Body of pancreas (tissue), 4 donors: ENCODE measurements around the gene SMARCAD1. TPM values are rescaled to one million over a fixed set of nuclear protein-coding genes. Genes with fewer than 3 reads are reported as not detected.

Source experiments
- ATAC-seq: fragments of 150-250 bp; one replicate; pipeline ENCODE4 v1.9.1; 2016
- DNase-seq, 4 donors: peaks; one replicate each; pipeline ENCODE4 v3.0.0-alpha.2; 2019
- H3K27ac ChIP-seq, 4 donors: fragments of 200-600 bp; sonication (generic); 1 replicate in 3 of 4; 2 replicates in 1 of 4; pipeline versions ENCODE4 v1.5.1 to v1.6.1; 2016 to 2019; ENCODE audit warnings: mild to moderate bottlenecking in 1 of 4, mixed read lengths in 1 of 4, moderate library complexity in 1 of 4
- H3K27me3 ChIP-seq, 2 donors: fragments of 200-600 bp; sonication (generic); one replicate each; pipeline ENCODE4 v1.6.0; 2016; ENCODE audit warnings: mild to moderate bottlenecking in 1 of 2
- H3K36me3 ChIP-seq, 2 donors: fragments of 200-600 bp; sonication (generic); replicated peaks in 1 of 2; 2 replicates each; pipeline ENCODE4 v1.5.1; 2016; ENCODE audit warnings: low read depth in 2 of 2; ENCODE audit not compliant: insufficient read depth in 1 of 2
- H3K4me1 ChIP-seq: fragments of 200-600 bp; sonication (generic); one replicate; pipeline ENCODE4 v1.6.0; 2016
- H3K4me3 ChIP-seq, 2 donors: fragments of 200-600 bp; sonication (generic); 1 replicate in 1 of 2; 2 replicates in 1 of 2; pipeline ENCODE4 v1.5.1; 2016 to 2019
- H3K9me3 ChIP-seq, 3 donors: fragments of 200-600 bp; sonication (generic); 1 replicate in 2 of 3; 2 replicates in 1 of 3; pipeline ENCODE4 v1.5.1; 2016
- POLR2A ChIP-seq, 3 donors: fragments of 450-650 bp; IDR thresholded peaks; one replicate each; pipeline ENCODE4 v1.6.1; 2016; ENCODE audit warnings: antibody characterized with exemption in 3 of 3, mild to moderate bottlenecking in 2 of 3
- WGBS, 2 donors: methylation state at CpG; one replicate each; pipeline ENCODE4 v1.1.5; 2017; 5-methylcytosine and 5-hydroxymethylcytosine counted together
- intact Hi-C: fragments of 100-400 bp; cut with DNase I; formaldehyde crosslinking; loops from one replicate; pipeline ENCODE4 v1.15.1; 2023
- total RNA-seq, 2 donors: library from RNA; depleted of rRNA; stranded (reverse); fragments of >200 nt; gene quantifications; one replicate each; pipeline ENCODE4 v1.1.0, GENCODE V29; 2016
- TF ChIP-seq, protein P1 (sequence below), 7 experiments: fragments of 450-650 bp in 4 of 7; fragments of 200-600 bp in 3 of 7; sonication (generic) in 3 of 7; IDR thresholded peaks; one replicate each; pipeline ENCODE4 v1.5.1; 2016 to 2019; ENCODE audit warnings: antibody characterized with exemption in 7 of 7

SMARCAD1 gene
- total RNA-seq, 2 donors from 2014 or later, result 12.7 to 16.5 TPM

GRCh38 chr4:94225449-94225848, 17.8 kb downstream of the SMARCAD1 start:
- Histone ChIP-seq H3K27ac (no peak overlapping the region), H3K36me3 (no peaks in the 10 kb centered on the region), H3K4me3 (no peak overlapping the region), H3K9me3 (no peaks in the 10 kb centered on the region), H3K4me1 (no peaks in the 10 kb centered on the region), H3K27me3 (no peaks in the 10 kb centered on the region)
- intact Hi-C loops, result no loop called here
- no peak for DNase-seq
- TF ChIP-seq, protein P1, sequence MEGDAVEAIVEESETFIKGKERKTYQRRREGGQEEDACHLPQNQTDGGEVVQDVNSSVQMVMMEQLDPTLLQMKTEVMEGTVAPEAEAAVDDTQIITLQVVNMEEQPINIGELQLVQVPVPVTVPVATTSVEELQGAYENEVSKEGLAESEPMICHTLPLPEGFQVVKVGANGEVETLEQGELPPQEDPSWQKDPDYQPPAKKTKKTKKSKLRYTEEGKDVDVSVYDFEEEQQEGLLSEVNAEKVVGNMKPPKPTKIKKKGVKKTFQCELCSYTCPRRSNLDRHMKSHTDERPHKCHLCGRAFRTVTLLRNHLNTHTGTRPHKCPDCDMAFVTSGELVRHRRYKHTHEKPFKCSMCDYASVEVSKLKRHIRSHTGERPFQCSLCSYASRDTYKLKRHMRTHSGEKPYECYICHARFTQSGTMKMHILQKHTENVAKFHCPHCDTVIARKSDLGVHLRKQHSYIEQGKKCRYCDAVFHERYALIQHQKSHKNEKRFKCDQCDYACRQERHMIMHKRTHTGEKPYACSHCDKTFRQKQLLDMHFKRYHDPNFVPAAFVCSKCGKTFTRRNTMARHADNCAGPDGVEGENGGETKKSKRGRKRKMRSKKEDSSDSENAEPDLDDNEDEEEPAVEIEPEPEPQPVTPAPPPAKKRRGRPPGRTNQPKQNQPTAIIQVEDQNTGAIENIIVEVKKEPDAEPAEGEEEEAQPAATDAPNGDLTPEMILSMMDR (IDR thresholded peaks at IDR 0.05), result no peak
- no peak for TF ChIP-seq POLR2A (IDR thresholded peaks at IDR 0.05)
- no peak for ATAC-seq

GRCh38 chr4:94226763-94227162, 19.1 kb downstream of the SMARCAD1 start:
- Histone ChIP-seq H3K27me3 (no peaks in the 10 kb centered on the region), H3K4me1 (no peaks in the 10 kb centered on the region), H3K36me3 (no peaks in the 10 kb centered on the region), H3K9me3 (no peaks in the 10 kb centered on the region), H3K27ac (no peak overlapping the region), H3K4me3 (no peak overlapping the region)
- DNase-seq (no peak), ATAC-seq (no peak)
- 95 to 96% methylated on average over 4 of the region's 4 CpGs for WGBS, 2 donors
- TF ChIP-seq POLR2A (IDR thresholded peaks at IDR 0.05), result no peak
- TF ChIP-seq, protein P1 (IDR thresholded peaks at IDR 0.05), result no peak
- intact Hi-C loops, result no loop called here

DNA sequence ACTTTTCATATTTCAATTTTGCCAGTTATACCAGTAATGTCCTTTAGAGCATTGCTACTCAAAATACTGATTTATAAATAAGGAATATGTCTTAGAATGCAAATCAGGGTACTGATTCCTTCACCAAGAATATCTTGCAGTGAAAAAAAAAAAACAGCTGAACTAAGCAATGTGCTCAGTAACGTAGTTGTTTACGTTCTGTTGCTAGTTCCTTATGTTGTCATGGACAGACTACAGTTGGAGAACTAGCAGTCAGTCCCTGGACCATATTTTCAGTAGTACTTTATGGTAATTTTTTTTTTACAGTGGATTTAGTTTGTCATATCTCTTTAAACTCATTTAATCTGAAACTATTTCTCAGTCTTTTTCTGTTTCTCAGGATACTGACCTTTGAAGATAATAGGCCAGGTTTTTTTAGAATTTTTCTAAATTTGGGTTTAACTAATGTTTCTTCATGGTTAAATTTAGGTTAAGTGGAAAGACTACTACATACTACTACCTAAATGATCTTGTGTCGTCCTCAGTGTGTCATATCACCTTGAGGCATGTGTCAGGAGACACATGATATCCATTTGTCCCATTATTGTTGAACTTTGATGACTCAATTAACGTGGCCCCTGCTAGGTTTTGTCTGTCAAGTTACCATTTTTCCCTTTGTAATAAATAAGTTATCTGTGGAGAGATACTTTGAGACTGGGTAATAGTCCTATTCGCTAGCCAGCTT, 21.0 kb downstream of the SMARCAD1 start:
- Histone ChIP-seq H3K9me3 (no peaks in the 10 kb centered on the region), H3K4me3 (no peak overlapping the region), H3K4me1 (no peaks in the 10 kb centered on the region), H3K36me3 (no peaks in the 10 kb centered on the region), H3K27me3 (no peaks in the 10 kb centered on the region), H3K27ac (no peak overlapping the region)
- 83 to 87% methylated on average over 5 of the region's 5 CpGs for WGBS, 2 donors
- intact Hi-C loops, result no loop called here
- DNase-seq (no peak), ATAC-seq (no peak)
- TF ChIP-seq POLR2A (IDR thresholded peaks at IDR 0.05), result no peak
- TF ChIP-seq, protein P1 (IDR thresholded peaks at IDR 0.05), result no peak

DNA sequence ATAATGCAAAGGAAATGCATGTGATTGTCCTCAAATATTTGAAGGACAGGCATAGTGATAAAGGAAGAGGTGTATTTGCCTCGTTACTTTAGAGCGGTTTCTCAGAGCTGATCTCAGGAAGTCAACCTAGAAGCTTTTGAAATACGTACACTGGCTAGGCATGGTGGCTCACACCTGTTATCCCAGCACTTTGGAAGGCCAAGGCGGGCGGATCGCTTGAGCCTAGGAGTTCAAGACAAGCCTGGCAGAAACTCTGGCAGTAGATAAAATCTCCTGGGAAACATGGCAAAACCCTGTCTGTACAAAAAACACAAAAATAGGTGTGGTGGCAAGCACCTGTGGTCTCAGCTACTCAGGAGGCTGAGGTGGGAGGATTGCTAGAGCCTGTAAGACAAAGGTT, 24.9 kb downstream of the SMARCAD1 start:
- no peaks in the 10 kb centered on the region for H3K9me3 ChIP-seq
- DNase-seq (no peak), ATAC-seq (no peak)
- H3K4me1 ChIP-seq, result no peaks in the 10 kb centered on the region
- intact Hi-C loops, result no loop called here
- WGBS, 2 donors, result 86 to 90% methylated on average over 6 of the region's 6 CpGs
- TF ChIP-seq, protein P1 (IDR thresholded peaks at IDR 0.05), result no peak
- TF ChIP-seq POLR2A (IDR thresholded peaks at IDR 0.05), result no peak
- peaks cover 0 to 4% of the 10 kb centered on the region in 2 donors for H3K27me3 ChIP-seq
- H3K36me3 ChIP-seq, result no peaks in the 10 kb centered on the region
- no peak overlapping the region for H3K27ac ChIP-seq
- no peak overlapping the region for H3K4me3 ChIP-seq

DNA sequence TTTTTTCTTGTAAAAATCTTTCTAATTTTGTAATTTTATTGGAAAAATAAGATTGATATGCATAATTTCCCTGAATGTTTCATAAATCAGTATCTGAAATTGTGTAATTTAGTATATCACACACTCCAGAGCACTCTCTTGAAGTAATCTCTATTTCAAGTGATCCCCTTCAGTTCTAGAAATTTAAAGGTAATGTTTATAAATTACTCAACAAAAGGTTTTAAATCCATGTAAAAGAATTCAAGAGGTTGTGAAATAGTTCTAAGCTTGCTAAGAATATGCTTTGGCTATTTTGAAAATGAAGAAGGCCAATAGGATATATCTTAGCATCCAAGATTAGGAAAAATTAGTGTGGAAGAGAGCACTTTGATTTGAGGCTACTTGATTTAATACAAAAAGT, 28.2 kb downstream of the SMARCAD1 start:
- no peaks in the 10 kb centered on the region for H3K4me1 ChIP-seq
- ATAC-seq (no peak), DNase-seq (no peak)
- H3K36me3 ChIP-seq, result no peaks in the 10 kb centered on the region
- H3K27me3 ChIP-seq, result peaks cover 0 to 4% of the 10 kb centered on the region in 2 donors
- intact Hi-C loops, result no loop called here
- H3K9me3 ChIP-seq, result no peaks in the 10 kb centered on the region
- H3K27ac ChIP-seq, result no peak overlapping the region
- no peak for TF ChIP-seq POLR2A (IDR thresholded peaks at IDR 0.05)
- TF ChIP-seq, protein P1 (IDR thresholded peaks at IDR 0.05), result no peak
- H3K4me3 ChIP-seq, result no peak overlapping the region
